ENCODE data around the gene CNTN4. TPM values are rescaled to one million over a fixed set of nuclear protein-coding genes. Genes with fewer than 3 reads are reported as not detected.

The CNTN4 gene
- total RNA-seq, 1 donor from 2014 or later: 0.15 TPM

DNA sequence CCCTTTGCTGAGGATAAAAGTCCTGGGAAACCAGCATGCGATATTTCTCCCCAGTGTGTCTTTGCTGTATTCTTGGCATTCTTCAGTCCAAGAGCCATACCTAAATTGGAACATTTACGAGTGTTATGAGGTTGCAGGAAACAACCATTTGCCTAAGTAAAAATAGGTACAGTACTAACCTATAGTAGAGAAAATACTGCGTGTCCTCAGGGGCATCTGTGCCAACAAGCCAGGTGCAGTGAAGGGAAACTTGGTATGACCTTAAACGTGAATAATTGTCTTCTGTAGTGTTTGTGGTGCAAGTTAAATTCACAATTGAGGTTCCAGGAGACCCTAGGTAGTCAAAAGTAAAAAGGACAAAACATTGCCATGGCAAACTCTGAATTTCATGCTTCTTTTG lies 999.3 kb downstream of the CNTN4 start:
- no peak for DNase-seq (ENCODE audit: low read depth)

DNA sequence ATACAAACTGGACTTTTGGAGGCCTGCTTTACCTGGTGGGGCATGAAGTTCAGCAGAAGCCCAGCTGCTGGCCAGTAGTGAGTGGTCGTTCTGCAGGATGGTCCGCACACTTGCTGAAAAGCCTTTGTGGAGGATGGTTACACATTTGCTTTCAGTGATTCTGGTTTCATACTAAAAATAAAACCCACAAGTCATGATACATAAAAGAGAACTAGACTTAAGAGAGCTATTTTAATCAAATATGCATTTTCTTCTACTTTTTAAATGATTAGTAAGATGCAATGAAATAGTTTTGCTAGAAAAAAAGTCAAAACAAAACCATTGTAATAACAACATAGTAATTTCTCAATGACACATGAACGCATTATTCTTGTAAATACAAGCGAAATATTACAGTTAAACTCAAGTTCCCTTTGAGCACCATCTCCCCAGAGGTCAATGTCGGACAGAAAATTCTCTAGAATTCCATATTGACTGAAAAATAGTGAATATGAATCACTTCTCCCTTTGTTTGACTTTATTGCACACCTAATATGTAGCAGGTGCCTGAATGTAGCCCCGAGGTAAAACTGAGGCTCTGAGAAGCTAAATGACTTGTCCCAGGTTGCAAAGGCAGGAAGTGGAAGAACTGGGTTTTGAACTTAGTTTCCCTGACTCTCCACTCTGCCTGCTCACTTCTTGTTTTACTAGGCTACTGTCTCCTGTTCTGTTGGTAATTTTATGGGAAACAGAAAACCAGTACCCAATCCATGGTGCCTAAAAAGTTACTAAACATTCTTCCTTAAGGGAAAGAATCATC lies 1003.2 kb downstream of the CNTN4 start:
- DNase-seq (ENCODE audit: low read depth): no peak

DNA sequence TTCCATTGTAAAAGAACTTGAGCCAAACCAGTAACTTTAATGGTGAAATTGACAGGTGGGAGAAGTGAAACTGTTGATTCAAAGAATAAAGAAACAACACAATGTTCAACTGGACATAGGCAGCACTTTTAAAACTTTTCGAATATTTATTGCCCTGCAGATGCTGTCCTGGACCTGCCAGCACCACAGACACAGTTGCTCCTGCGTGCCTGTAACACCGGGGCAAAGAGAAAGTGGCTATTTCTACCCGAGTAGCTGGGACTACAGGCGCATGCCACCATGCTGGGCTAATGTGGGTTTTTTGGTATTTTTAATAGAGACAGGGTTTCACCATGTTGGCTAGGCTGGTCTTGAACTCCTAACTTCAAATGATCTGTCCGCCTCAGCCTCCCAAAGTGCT lies 1004.1 kb downstream of the CNTN4 start:
- no peak for DNase-seq (ENCODE audit: low read depth)

DNA sequence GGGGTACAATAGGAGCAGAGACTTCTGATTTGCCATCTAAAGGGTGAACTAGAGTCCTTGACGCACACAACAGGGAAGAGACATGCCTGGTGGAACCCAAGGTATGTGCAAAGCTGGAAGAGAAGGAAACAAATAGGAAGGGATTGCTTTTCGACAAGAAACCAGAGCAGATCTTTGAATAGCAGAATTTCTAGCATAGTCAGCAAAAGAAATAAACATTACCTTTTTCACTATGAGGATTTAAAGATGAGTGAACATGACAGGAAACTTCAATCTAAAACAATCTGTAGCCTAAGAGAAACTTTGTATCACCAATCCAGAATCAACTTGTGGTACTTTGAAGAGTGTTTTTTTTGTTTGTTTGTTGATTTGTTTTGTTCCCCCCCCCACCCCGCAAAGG lies 1006.6 kb downstream of the CNTN4 start:
- no peak for DNase-seq (ENCODE audit: low read depth)

DNA sequence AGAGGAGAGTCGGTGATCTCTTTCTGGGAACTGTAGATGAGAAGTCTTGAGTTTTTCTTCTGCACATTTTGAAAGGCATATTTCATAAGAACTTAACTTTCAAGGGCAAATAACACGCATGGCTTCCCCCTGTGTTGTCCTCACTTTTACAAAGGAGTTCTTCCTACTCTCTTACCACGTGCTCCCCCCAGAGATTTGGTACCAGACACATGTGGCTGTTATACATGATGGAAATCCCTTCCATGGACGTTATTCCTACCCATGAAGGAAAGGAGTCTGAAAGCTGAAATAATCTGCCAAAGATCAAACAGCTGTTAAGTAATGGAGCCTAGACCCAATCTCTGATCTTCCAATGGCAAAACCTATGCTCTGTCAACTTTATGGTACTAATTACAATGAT lies 1007.1 kb downstream of the CNTN4 start:
- no peak for DNase-seq (ENCODE audit: low read depth)

DNA sequence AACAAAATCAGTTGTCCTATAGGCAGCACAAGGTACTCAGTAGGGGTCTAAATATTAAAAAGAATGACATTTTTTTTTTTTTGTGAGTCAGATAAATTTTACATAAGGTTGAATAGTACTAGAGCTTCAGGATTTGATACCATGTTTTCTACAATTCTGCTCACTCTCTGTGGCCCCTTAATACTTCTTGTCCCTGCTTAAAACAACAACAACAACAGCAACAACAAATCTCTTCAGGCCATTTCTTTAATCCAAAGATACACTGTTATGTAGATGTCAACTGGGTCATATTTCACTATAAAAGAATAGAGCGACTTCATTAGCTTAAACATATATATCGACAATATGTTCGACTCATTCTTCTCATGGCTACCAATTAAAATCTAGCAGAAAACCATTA lies 1008.5 kb downstream of the CNTN4 start:
- no peak for DNase-seq (ENCODE audit: low read depth)
